GM12878 (cell line): ENCODE results near the gene MCC. TPM values are rescaled to one million over a fixed set of nuclear protein-coding genes. Genes with fewer than 3 reads are reported as not detected.

Experiments used
- ATAC-seq: fragments of 200-7000 bp; cut with Tn5 transposase; 3 replicates; pipeline ENCODE4 v1.9.1; 2020; ENCODE audit warnings: mild to moderate bottlenecking, moderate library complexity
- BruUV-seq: library from RNA; stranded (reverse); fragments of 400-500 nt; replicated peaks from 2 replicates; lab custom pipeline; 2021; lab: Mats Ljungman, UMichigan
- CTCF ChIA-PET: fragments of 300-600 bp; sonication (Branson Sonifier 250); formaldehyde crosslinking; extraction: SDS; loops from one replicate; lab custom pipeline; 2021; ENCODE audit warnings: inconsistent platforms; lab: Yijun Ruan, JAX
- POLR2A ChIA-PET: fragments of 350-600 bp; formaldehyde crosslinking; extraction: SDS; loops from one replicate; lab custom pipeline; 2021; ENCODE audit warnings: inconsistent platforms; lab: Charles Lee
- RAD21 ChIA-PET: fragments of 300-600 bp; sonication (Branson Sonifier 250); formaldehyde crosslinking; loops from one replicate; lab custom pipeline; 2023; ENCODE audit warnings: antibody characterized with exemption; ENCODE audit not compliant: unreplicated experiment; lab: Charles Lee
- SMC1A ChIA-PET: fragments of 300-600 bp; sonication (Branson Sonifier 250); formaldehyde crosslinking; loops from one replicate; lab custom pipeline; 2023; ENCODE audit not compliant: unreplicated experiment, uncharacterized antibody; lab: Charles Lee
- DNase-seq: peaks from one replicate; pipeline ENCODE4 v3.0.0-alpha.2; 2011; ENCODE audit warnings: low read depth, low spot score
- FAIRE-seq: peaks from 3 replicates; lab custom pipeline; 2011; peaks lifted over from hg19 to GRCh38; lab: Jason Lieb, UNC
- H2AFZ ChIP-seq: 2 replicates; pipeline ENCODE4 v1.6.0; 2011; ENCODE audit warnings: low read depth, low read length, control low read depth; ENCODE audit not compliant: control insufficient read depth
- H3K27ac ChIP-seq: 2 replicates; pipeline ENCODE4 v1.5.1; 2011; ENCODE audit warnings: control low read depth; ENCODE audit not compliant: control insufficient read depth, insufficient read depth
- H3K27me3 ChIP-seq, 2 experiments: replicated peaks in 1 of 2; 2 replicates each; pipeline versions ENCODE4 v1.6.0 to v1.6.1; 2011; ENCODE audit warnings: low read length in 1 of 2; ENCODE audit not compliant: control insufficient read depth in 2 of 2, insufficient read depth in 2 of 2
- H3K36me3 ChIP-seq, 2 experiments: 2 replicates each; pipeline ENCODE4 v1.5.1; 2011; ENCODE audit warnings: low read length in 1 of 2; ENCODE audit not compliant: control insufficient read depth in 2 of 2, insufficient read depth in 2 of 2
- H3K4me1 ChIP-seq: 2 replicates; pipeline ENCODE4 v1.6.1; 2011; ENCODE audit warnings: mild to moderate bottlenecking, low read length, moderate library complexity, mixed read lengths; ENCODE audit not compliant: control insufficient read depth, insufficient read depth
- H3K4me2 ChIP-seq: 2 replicates; pipeline ENCODE4 v1.6.0; 2011; ENCODE audit warnings: control low read depth; ENCODE audit not compliant: control insufficient read depth, insufficient read depth
- H3K4me3 ChIP-seq: fragments of 200-600 bp; sonication (generic); 2 replicates; pipeline ENCODE4 v1.5.1; 2016
- H3K79me2 ChIP-seq: 2 replicates; pipeline ENCODE4 v1.6.0; 2011; ENCODE audit warnings: low read length; ENCODE audit not compliant: control insufficient read depth, insufficient read depth
- H3K9ac ChIP-seq: 2 replicates; pipeline ENCODE4 v1.8.0; 2011; ENCODE audit warnings: low read length, control low read depth, mixed read lengths; ENCODE audit not compliant: control insufficient read depth, insufficient read depth
- H3K9me3 ChIP-seq: replicated peaks from 3 replicates; pipeline ENCODE4 v1.5.1; 2011; ENCODE audit warnings: mild to moderate bottlenecking, low read length; ENCODE audit not compliant: control insufficient read depth, insufficient read depth
- H4K20me1 ChIP-seq: 2 replicates; pipeline ENCODE4 v1.6.0; 2011; ENCODE audit not compliant: control insufficient read depth, insufficient read depth
- BACH1 ChIP-seq: fragments of 450-650 bp; IDR thresholded peaks from 2 replicates; pipeline ENCODE4 v1.6.1; 2017; ENCODE audit warnings: mild to moderate bottlenecking, borderline replicate concordance
- CHD1 ChIP-seq: IDR thresholded peaks from 2 replicates; pipeline ENCODE4 v1.6.1; 2012; ENCODE audit warnings: low read depth, low read length, improper control_type of control experiment
- EZH2 ChIP-seq: IDR thresholded peaks from 2 replicates; pipeline ENCODE4 v1.6.1; 2012; ENCODE audit warnings: low read depth, mild to moderate bottlenecking, control low read depth, inconsistent platforms, low read length, borderline replicate concordance; ENCODE audit not compliant: control insufficient read depth
- MTA3 ChIP-seq: IDR thresholded peaks from 2 replicates; pipeline ENCODE4 v1.6.1; 2012; ENCODE audit warnings: low read length, inconsistent platforms, borderline replicate concordance
- SMARCA5 ChIP-seq: fragments of 450-650 bp; IDR thresholded peaks from 2 replicates; pipeline ENCODE4 v1.6.1; 2017; ENCODE audit warnings: mild to moderate bottlenecking
- SMC3 ChIP-seq: IDR thresholded peaks from 2 replicates; pipeline ENCODE4 v1.6.1; 2011; ENCODE audit warnings: low read length, improper control_type of control experiment, borderline replicate concordance
- TARDBP ChIP-seq: IDR thresholded peaks from 2 replicates; pipeline ENCODE4 v1.6.1; 2016; ENCODE audit warnings: borderline replicate concordance
- ZNF207 ChIP-seq: fragments of 450-650 bp; IDR thresholded peaks from 2 replicates; pipeline ENCODE4 v1.6.1; 2014; ENCODE audit warnings: antibody characterized with exemption, mild to moderate bottlenecking, borderline replicate concordance
- ZZZ3 ChIP-seq: IDR thresholded peaks from 2 replicates; pipeline ENCODE4 v1.6.1; 2011; ENCODE audit warnings: low read depth; ENCODE audit not compliant: control insufficient read depth, insufficient read length
- WGBS: methylation state at CpG from one replicate; pipeline ENCODE4 v1.1.6; 2016; ENCODE audit warnings: low lambda C conversion rate; ENCODE audit not compliant: insufficient replicate concordance, insufficient coverage; ENCODE audit errors: missing lambda C conversion rate; 5-methylcytosine and 5-hydroxymethylcytosine counted together
- in situ Hi-C: fragments of 300-500 bp; cut with MboI; formaldehyde crosslinking; loops from 9 replicates; pipeline ENCODE4 v1.14.3; 2018; ENCODE audit warnings: mixed read lengths
- intact Hi-C: fragments of 100-400 bp; cut with micrococcal nuclease; formaldehyde crosslinking; loops from one replicate; pipeline ENCODE4 v1.14.2; 2022; ENCODE audit not compliant: unreplicated experiment
- polyA plus RNA-seq, 11 experiments: library from polyadenylated mRNA; depleted of rRNA in 4 of 11; unstranded in 6 of 11; stranded (reverse) in 5 of 11; fragments of >200 nt; fragmentation: Nextera tagmentation in 4 of 11; fragmentation: Illumina TruSeq in 1 of 11; extraction: Ambion mirVana in 4 of 11; extraction: Trizol in 1 of 11; gene quantifications; 1 replicate in 1 of 11; 2 replicates in 10 of 11; pipeline versions ENCODE4 v1.2.1 to v1.2.3, GENCODE V29; 2011 to 2016; ENCODE audit warnings: inconsistent platforms in 2 of 11, missing spikeins in 2 of 11, low read depth in 1 of 11
- total RNA-seq, 4 experiments: library from RNA; depleted of rRNA in 3 of 4; stranded (reverse); fragments of >200 nt in 3 of 4; fragmentation: Illumina TruSeq in 1 of 4; extraction: Trizol in 1 of 4; gene quantifications; 2 replicates each; pipeline versions ENCODE4 v1.2.1 to v1.2.3, GENCODE V29; 2013 to 2021
- TF ChIP-seq, protein P1 (sequence below): fragments of 150-350 bp; IDR thresholded peaks from 2 replicates; pipeline ENCODE4 v1.6.1; 2016; ENCODE audit warnings: low read depth, low read length
- TF ChIP-seq, protein P2 (sequence below): IDR thresholded peaks from 2 replicates; pipeline ENCODE4 v1.6.1; 2012; ENCODE audit warnings: low read depth, low read length, improper control_type of control experiment

MCC gene
- total and polyA plus RNA-seq, 10 of the 15 experiments (the other 5 are each of a cell fraction or from before 2014, with no cell fraction given), result 0.03 to 0.86 (median 0.16) TPM

DNA sequence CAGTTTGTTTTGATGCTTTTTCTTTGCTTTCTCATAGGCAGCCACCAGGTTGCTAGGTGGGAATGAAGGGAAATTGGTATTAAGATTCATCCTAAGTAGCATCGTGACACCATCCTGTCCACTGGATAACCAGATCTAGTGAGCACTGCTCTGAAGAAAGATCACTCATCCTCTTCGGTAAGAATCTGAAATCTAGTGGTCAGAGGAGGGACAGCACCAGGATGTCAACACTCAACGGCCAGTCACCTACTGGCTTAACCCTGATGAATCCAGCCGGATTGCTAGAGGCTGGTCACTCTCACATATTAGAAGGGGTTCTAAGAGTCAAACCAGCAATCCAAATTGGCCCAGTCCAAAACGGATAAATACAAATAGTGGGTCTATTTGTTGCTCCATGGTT is 460.8 kb downstream of the MCC start:
- no peaks in the 10 kb centered on the region for H3K27me3 ChIP-seq
- H3K4me1 ChIP-seq, result no peaks in the 10 kb centered on the region
- no peak overlapping the region for H3K4me2 ChIP-seq
- in situ Hi-C loops (no loop called here), intact Hi-C loops (no loop called here)
- BruUV-seq, result no TSS peak
- no peak overlapping the region for H3K4me3 ChIP-seq
- CTCF ChIA-PET, result interaction anchor here (1.4 kb wide), 1 partner anchor 112 kb away, joined by 4 read pairs; no protein-coding TSS in a partner anchor
- H3K9me3 ChIP-seq, result no peaks in the 10 kb centered on the region
- H2AFZ ChIP-seq, result no peak overlapping the region
- no peak for FAIRE-seq
- POLR2A ChIA-PET, result no interaction called here
- 98% methylated on average over 5 of the region's 5 CpGs for WGBS
- H4K20me1 ChIP-seq, result no peaks in the 10 kb centered on the region
- H3K36me3 ChIP-seq, result peaks cover 4% of the 10 kb centered on the region in 2 experiments; a peak in 3 of 4 replicates
- H3K27ac ChIP-seq, result no peak overlapping the region
- SMC1A ChIA-PET, result no interaction called here
- ATAC-seq, result no peak
- no peaks in the 10 kb centered on the region for H3K79me2 ChIP-seq
- RAD21 ChIA-PET, result no interaction called here
- TF ChIP-seq CHD1 (no peak), ZNF207 (no peak), MTA3 (no peak), TARDBP (no peak), SMARCA5 (no peak), EZH2 (no peak), BACH1 (no peak), ZZZ3 (no peak), SMC3 (no peak)
- TF ChIP-seq, protein P1, sequence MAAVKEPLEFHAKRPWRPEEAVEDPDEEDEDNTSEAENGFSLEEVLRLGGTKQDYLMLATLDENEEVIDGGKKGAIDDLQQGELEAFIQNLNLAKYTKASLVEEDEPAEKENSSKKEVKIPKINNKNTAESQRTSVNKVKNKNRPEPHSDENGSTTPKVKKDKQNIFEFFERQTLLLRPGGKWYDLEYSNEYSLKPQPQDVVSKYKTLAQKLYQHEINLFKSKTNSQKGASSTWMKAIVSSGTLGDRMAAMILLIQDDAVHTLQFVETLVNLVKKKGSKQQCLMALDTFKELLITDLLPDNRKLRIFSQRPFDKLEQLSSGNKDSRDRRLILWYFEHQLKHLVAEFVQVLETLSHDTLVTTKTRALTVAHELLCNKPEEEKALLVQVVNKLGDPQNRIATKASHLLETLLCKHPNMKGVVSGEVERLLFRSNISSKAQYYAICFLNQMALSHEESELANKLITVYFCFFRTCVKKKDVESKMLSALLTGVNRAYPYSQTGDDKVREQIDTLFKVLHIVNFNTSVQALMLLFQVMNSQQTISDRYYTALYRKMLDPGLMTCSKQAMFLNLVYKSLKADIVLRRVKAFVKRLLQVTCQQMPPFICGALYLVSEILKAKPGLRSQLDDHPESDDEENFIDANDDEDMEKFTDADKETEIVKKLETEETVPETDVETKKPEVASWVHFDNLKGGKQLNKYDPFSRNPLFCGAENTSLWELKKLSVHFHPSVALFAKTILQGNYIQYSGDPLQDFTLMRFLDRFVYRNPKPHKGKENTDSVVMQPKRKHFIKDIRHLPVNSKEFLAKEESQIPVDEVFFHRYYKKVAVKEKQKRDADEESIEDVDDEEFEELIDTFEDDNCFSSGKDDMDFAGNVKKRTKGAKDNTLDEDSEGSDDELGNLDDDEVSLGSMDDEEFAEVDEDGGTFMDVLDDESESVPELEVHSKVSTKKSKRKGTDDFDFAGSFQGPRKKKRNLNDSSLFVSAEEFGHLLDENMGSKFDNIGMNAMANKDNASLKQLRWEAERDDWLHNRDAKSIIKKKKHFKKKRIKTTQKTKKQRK, result no peak
- TF ChIP-seq, protein P2, sequence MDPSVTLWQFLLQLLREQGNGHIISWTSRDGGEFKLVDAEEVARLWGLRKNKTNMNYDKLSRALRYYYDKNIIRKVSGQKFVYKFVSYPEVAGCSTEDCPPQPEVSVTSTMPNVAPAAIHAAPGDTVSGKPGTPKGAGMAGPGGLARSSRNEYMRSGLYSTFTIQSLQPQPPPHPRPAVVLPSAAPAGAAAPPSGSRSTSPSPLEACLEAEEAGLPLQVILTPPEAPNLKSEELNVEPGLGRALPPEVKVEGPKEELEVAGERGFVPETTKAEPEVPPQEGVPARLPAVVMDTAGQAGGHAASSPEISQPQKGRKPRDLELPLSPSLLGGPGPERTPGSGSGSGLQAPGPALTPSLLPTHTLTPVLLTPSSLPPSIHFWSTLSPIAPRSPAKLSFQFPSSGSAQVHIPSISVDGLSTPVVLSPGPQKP, result no peak
- DNase-seq, result no peak
- no peak overlapping the region for H3K9ac ChIP-seq
